COLO668 (cell line): Measurements from ENCODE around the gene NPAS3.

Experiments used
- DNase-seq: peaks from one replicate; lab custom pipeline; 2025; ENCODE audit not compliant: unreplicated experiment; lab: John Stamatoyannopoulos, UW

The NPAS3 gene

DNA sequence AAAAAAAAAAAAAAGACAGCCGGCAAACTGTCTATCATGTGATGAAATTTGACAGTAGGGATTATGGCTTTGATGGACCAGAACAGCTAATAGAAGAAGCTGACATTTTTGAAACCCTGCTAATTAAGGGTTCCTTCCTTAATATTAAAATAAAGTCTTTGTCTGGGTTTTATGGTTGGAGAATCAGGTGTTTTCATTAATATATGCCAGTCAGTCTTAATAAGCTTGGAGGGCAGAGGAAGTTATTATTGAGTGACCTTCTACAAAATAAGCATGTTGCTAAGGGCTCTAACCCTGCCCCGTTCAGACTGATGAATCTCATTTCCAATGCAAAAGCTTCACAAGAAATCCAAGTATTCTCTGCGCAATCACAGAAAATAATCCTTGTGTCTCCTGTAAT is 722.4 kb downstream of the NPAS3 start:
- DNase-seq: no peak

GRCh38 chr14:33668066-33668465 is 729.4 kb downstream of the NPAS3 start:
- DNase-seq: no peak

DNA sequence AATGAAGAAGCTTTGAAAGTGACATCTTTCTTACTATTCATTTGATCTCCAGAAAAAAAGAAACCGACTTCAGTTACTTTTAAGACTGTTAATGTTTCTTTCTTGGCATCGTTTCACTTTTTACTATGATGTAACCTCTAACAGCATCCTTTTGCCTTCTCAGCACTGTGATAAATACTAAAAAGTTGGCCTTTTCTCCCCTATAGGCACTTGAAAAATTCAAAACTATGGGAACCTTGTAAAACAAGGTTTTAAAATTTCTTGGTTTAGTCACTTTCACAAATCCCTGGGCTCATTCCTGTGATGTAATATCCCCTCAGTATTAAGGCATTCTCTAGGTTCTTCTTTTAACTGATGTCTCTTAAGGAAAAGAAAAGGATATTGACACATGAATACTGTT is 730.4 kb downstream of the NPAS3 start:
- no peak for DNase-seq

- DNase-seq: no peak
These were observed 731.6 kb downstream of the NPAS3 start for GRCh38 chr14:33670235-33670634.

DNA sequence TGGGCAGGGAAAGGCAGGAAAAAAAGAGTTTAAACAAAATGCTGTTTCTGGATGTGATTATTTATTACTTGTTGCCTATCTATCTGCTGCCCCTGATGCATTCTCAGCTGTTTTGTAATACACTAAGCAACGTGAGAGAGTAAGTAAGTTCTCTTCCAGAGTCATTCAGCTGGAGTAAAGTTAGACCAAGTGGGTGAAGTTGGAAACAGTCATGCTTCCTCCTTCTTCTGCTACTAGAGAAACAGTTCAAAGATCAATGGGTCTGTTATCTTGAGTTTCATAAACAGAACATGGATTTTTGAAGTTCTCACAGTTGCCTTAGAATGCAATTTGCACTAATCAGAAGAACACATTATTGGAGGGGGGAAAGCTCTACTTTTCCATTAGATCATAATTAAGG is 732.9 kb downstream of the NPAS3 start:
- DNase-seq: no peak

DNA sequence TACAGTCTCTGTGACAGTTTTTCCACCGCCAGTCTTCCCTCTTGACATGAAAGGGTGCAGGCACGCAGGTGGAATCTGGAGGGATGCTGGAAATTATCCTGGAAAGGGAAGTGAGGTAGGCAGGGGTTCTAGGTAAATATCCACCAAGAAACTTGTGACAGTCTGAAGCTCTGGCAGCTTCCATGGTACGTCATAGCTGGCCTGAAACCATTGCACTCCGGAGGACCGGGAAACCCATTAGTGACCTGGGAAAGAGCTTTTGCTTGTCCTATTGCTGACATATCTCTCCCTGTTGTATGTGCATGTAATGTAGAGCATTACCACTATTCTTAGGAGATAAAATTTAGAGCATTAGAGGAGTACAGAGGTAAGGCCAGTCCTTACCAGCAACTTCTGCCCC is 736.2 kb downstream of the NPAS3 start:
- DNase-seq: no peak

DNA sequence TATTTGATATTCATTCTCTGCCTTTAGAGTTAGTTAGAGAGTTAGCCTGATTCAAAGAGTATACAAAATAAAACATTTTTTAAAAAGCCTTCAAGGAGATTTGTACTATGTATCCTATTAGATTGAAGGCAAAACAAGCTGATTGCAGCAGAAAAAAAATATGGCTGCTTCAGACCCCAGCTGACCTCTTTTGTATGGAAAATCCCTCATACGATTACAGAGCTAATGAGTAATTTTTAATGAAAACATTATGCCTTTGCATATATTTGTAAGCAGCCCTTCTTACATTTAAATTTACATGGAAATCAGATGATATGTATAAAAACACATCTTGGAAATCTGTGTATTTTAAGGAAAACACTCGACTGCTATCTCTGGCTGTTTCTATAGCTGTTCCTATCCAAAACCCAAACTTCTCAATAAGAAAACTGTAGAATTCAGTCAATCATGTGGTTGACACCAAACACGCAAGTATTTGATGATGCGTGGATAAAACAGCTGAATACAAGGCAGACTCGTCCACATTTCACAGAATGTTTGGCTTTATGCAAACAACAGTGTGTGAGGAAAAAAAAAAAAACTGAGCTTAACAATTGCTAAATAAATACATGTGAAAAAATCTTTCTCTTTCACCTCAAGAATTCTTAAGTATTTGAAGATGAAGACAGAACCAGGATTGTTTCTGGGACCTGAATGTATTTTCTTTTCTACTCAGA is 736.9 kb downstream of the NPAS3 start:
- no peak for DNase-seq

- peak; percentile 42 for DNase-seq
These were observed 737.5 kb downstream of the NPAS3 start for GRCh38 chr14:33676135-33676566.

DNA sequence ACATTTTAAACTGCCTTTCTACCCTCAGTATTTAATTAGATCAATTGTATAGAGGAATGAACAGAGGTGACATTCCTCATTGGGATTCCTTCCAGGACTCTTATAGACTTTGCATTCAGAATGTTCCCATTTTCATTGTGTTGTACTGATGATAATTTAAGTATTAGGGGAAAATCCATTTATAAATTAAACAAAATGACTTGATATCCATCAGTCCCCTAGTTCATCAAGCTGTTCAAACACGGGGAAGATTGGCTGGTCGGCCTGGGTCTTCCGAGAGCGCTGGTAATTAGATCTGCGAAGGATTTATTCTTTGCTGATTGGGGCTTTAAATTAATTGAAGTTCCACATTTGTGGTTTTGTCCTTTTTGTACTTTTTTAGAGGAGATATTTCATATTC is 738.2 kb downstream of the NPAS3 start:
- DNase-seq: no peak

GRCh38 chr14:33678005-33678404 is 739.3 kb downstream of the NPAS3 start:
- no peak for DNase-seq

DNA sequence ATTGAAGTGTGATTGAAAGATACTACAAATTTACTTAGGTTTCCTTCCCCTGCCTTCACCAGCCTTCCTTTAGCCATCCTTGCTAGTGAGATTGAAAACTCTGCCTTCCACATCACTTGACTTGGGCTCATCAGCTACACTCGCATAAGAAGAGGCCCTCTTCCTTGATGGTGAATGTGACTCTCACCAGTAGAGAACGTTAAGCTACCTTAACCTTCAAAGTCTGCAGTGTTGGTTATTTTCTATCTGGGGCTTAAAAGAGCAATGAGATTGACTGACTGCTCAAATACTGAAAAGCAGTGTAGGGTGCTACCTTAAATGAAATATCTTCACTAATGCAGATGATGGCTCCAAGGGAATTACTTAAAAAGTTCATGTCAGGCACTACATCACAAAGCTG is 740.3 kb downstream of the NPAS3 start:
- no peak for DNase-seq

- DNase-seq: no peak
These were observed 741.0 kb downstream of the NPAS3 start for GRCh38 chr14:33679461-33680225.

DNA sequence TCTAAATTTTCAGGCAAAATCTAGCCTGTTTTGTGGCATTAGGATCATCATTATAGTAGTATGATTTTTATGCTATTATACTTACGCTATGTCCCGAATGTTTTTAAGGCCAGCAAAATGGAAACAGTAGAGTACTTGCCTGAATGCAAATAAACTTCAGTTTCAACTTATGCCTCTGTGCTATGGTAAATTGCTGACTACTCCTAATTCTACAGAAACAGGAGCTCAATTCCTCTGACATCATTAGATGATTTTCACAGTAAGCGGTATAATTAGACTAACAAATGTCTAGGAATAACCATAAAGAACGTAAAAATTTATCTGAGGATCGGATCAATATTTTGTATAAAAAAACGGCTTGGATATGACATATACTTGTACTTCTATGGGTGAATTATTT is 742.2 kb downstream of the NPAS3 start:
- DNase-seq: no peak

GRCh38 chr14:33682760-33683159 is 744.1 kb downstream of the NPAS3 start:
- DNase-seq: no peak

DNA sequence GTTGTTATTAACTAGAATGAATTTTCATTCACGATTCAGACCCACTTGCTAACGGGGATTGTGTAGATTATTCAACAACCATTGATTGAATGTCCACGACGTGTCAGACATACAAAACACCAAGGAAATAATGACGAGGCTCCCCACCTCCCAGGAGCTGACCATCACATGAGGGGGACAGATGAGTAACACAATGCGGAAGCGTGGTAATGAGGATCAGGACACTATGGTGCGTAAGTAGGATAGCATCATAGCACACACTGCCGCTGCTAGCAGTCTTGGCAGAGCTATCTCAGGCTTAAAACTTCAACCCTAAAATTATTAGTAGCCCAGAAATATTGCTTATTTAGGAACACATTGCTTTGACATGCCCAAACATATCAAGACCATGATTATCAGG is 746.3 kb downstream of the NPAS3 start:
- DNase-seq: no peak

GRCh38 chr14:33685698-33686097 is 747.0 kb downstream of the NPAS3 start:
- DNase-seq: no peak

DNA sequence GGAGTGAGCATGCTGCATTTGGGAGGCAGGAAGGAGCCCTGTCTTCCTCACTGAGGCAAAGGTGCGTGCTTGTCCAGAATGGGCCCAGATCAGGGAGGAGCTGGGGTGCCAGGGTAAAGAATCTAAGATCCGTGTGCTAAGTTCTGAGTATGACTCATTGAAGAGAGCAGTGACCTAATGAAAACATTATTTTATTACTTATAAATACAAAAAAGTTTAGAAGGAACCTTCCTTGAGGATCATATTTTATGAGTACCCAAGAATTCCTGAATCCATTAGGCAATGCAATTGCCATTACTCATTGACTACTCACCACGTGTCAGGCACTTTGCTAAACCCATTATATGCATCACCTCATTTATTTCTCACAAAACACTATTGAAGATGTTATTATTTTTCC is 747.5 kb downstream of the NPAS3 start:
- no peak for DNase-seq

DNA sequence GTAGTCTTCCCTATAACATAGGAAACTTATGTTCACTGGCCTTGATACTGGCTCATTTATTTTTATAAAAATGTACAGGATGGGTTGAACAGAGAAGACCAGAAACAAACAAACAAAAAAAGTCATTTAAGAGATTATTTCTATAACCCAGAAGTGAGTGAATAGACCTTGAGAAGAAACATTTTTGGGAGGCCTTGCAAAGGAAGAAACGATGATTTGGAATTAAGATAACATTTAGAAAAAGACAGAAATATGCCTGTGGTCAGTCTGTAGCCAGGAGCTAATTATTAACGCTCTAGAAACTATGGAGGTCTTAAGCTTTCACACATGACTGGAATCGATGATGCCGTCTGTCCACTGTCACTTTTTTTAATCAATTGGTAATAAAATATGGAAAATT is 748.2 kb downstream of the NPAS3 start:
- no peak for DNase-seq

DNA sequence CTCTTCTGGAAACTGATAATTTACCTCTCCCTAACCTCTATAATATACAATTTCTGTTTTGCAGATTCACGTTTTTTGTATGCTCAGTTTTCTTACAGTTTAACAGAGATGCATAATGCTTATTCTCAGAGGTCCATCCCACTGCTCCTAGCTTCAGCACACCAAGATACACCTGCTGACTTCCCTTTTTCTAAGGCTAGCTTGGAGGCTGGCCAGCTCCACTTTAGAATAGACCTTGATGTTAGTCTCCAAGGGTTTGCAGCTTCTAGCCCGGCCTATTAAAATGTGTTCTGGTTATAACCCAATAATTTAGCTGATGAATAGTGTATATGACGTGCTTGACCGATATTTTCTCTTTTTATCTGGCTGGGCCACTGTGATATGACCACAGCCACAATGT is 751.0 kb downstream of the NPAS3 start:
- no peak for DNase-seq

DNA sequence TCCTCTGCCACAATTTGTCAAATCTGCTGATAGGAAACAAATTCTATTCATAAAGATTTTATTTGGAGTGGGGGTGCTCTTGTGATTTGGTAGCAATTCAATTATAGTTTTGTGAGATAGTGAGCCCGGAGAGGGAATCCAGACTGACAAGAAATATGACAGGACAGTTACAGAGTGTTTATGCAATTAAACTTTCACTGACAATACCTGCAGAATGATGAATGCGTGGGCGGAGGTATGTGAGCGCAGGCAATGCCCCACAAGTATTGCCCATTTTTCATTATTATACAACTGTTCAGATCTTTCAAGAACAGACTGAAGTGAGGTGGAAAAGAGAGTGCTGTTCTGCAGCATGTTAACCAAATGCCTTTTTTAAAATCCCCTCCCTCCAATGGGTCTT is 753.2 kb downstream of the NPAS3 start:
- DNase-seq: no peak

DNA sequence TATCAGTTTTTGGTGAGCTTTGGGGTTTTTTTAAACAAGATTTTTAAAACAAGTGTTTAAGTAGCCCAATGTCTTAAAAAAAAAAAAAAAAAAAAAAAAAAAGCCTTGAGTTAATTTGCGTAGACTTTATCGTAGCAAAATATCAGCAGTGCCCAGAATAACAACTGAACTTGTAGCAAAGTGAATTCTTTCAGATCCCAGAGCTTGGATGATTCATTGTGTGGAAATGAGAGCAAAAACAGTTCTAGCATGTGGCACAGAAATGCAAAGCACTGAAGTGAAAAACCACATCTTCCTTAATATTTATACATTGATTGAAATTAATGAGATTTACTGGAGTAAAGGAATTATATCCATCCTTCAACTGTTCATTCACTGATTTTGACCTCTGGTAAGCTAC is 754.1 kb downstream of the NPAS3 start:
- no peak for DNase-seq

- no peak for DNase-seq
These were observed 754.6 kb downstream of the NPAS3 start for GRCh38 chr14:33693237-33693636.

- DNase-seq: no peak
These were observed 757.5 kb downstream of the NPAS3 start for GRCh38 chr14:33696165-33696564.
